Endothelial cell of umbilical vein (primary cell): ENCODE measurements around the gene KRT33A. TPM values are rescaled to one million over a fixed set of nuclear protein-coding genes. Genes with fewer than 3 reads are reported as not detected.
"Not testable (repeated sequence)": the region's sequence is repeated elsewhere in the genome, so short reads cannot be mapped to it uniquely, and the experiment has no call there.

Source experiments
- BruUV-seq: library from RNA; stranded (reverse); fragments of 400-500 nt; replicated peaks from 2 replicates; lab custom pipeline; 2021; lab: Mats Ljungman, UMichigan
- CTCF ChIA-PET: fragments of 300-600, 350-600 bp; sonication (Branson Sonifier 250); formaldehyde crosslinking; loops from one replicate; lab custom pipeline; 2021; ENCODE audit warnings: antibody characterized with exemption, inconsistent platforms; lab: Charles Lee
- POLR2A ChIA-PET: fragments of 300-600, 350-600 bp; sonication (Branson Sonifier 250); formaldehyde crosslinking; loops from one replicate; lab custom pipeline; 2021; ENCODE audit warnings: antibody characterized with exemption, inconsistent platforms; lab: Charles Lee
- DNase-seq: peaks from one replicate; pipeline ENCODE4 v3.0.0-alpha.2; 2011; ENCODE audit warnings: low read depth, low spot score
- FAIRE-seq: peaks from 2 replicates; lab custom pipeline; 2011; peaks lifted over from hg19 to GRCh38; lab: Jason Lieb, UNC
- H2AFZ ChIP-seq: 2 replicates; pipeline ENCODE4 v1.6.0; 2012; ENCODE audit warnings: low read depth, low read length, control low read depth, inconsistent platforms
- H3K27ac ChIP-seq: 2 replicates; pipeline ENCODE4 v1.5.1; 2011; ENCODE audit warnings: low read depth, mild to moderate bottlenecking, control low read depth, low read length, moderate library complexity; ENCODE audit not compliant: insufficient read depth
- H3K27me3 ChIP-seq, 2 experiments: 2 replicates each; pipeline versions ENCODE4 v1.6.0 to v1.6.1; 2011; ENCODE audit warnings: low read length in 2 of 2, mixed read lengths in 1 of 2; ENCODE audit not compliant: control insufficient read depth in 2 of 2, insufficient read depth in 2 of 2
- H3K36me3 ChIP-seq, 2 experiments: 2 replicates in 1 of 2; 3 replicates in 1 of 2; pipeline ENCODE4 v1.5.1; 2011; ENCODE audit warnings: low read length in 2 of 2, mild to moderate bottlenecking in 1 of 2, moderate library complexity in 1 of 2; ENCODE audit not compliant: control insufficient read depth in 2 of 2, insufficient read depth in 2 of 2; ENCODE audit errors: extremely low read depth in 1 of 2
- H3K4me1 ChIP-seq: 3 replicates; pipeline ENCODE4 v1.5.1; 2011; ENCODE audit warnings: mild to moderate bottlenecking, low read length; ENCODE audit not compliant: control insufficient read depth, insufficient read depth; ENCODE audit errors: extremely low read depth
- H3K4me2 ChIP-seq: 2 replicates; pipeline ENCODE4 v1.6.1; 2011; ENCODE audit warnings: low read length, control low read depth, mixed read lengths; ENCODE audit not compliant: insufficient read depth
- H3K4me3 ChIP-seq, 3 experiments: fragments of 200-600 bp in 1 of 3; sonication (generic), shearing (Covaris generic) in 1 of 3; replicated peaks in 1 of 3; 2 replicates each; pipeline ENCODE4 v1.5.1; 2011 to 2016; ENCODE audit warnings: control low read depth in 3 of 3, low read length in 3 of 3, mild to moderate bottlenecking in 2 of 3, inconsistent platforms in 1 of 3, low read depth in 1 of 3, moderate library complexity in 1 of 3; ENCODE audit not compliant: insufficient read depth in 1 of 3
- H3K79me2 ChIP-seq: 2 replicates; pipeline ENCODE4 v1.6.0; 2012; ENCODE audit warnings: low read length, inconsistent platforms; ENCODE audit not compliant: control insufficient read depth, insufficient read depth
- H3K9ac ChIP-seq: replicated peaks from 2 replicates; pipeline ENCODE3; 2011; ENCODE audit warnings: low read length, control low read depth; ENCODE audit not compliant: insufficient read depth; ENCODE audit errors: extremely low read depth
- H3K9me1 ChIP-seq: replicated peaks from 3 replicates; pipeline ENCODE4 v1.6.0; 2011; ENCODE audit warnings: mild to moderate bottlenecking, low read length; ENCODE audit not compliant: control insufficient read depth, insufficient read depth; ENCODE audit errors: extremely low read depth
- H3K9me3 ChIP-seq: replicated peaks from 2 replicates; pipeline ENCODE4 v1.5.1; 2012; ENCODE audit warnings: low read length, inconsistent platforms; ENCODE audit not compliant: control insufficient read depth, insufficient read depth
- H4K20me1 ChIP-seq: replicated peaks from 2 replicates; pipeline ENCODE3; 2011; ENCODE audit warnings: mild to moderate bottlenecking, low read length; ENCODE audit not compliant: control insufficient read depth, insufficient read depth; ENCODE audit errors: extremely low read depth
- GATA2 ChIP-seq: IDR thresholded peaks from 2 replicates; pipeline ENCODE4 v1.7.0; 2011; ENCODE audit warnings: low read depth, mild to moderate bottlenecking, moderate library complexity, mixed read lengths, low read length; ENCODE audit not compliant: insufficient read length, insufficient read depth
- MYC ChIP-seq: IDR thresholded peaks from one replicate; pipeline ENCODE4 v1.6.1; 2011; ENCODE audit warnings: mild to moderate bottlenecking, low read depth, low read length
- POLR2A ChIP-seq: IDR thresholded peaks from 2 replicates; pipeline ENCODE4 v1.6.1; 2012; ENCODE audit warnings: low read depth, mild to moderate bottlenecking, control low read depth, low read length
- POLR2AphosphoS5 ChIP-seq: IDR thresholded peaks from 2 replicates; pipeline ENCODE4 v1.6.1; 2012; ENCODE audit warnings: low read depth, mild to moderate bottlenecking, control low read depth, low read length, moderate library complexity; ENCODE audit not compliant: insufficient read depth
- dilution Hi-C: fragments of 300-500 bp; cut with MboI; formaldehyde crosslinking; loops from one replicate; pipeline ENCODE4 v1.15.0; 2019; ENCODE audit warnings: low sequenced_read_pairs; ENCODE audit not compliant: extremely low pct_ligation_motif_present
- intact Hi-C: fragments of 100-400 bp; cut with micrococcal nuclease; formaldehyde crosslinking; loops from one replicate; pipeline ENCODE4 v1.10.0; 2022
- polyA plus RNA-seq, 4 experiments: library from polyadenylated mRNA; depleted of rRNA in 3 of 4; stranded (reverse) in 3 of 4; unstranded in 1 of 4; fragments of >200 nt; gene quantifications; 2 replicates each; pipeline versions ENCODE4 v1.2.1 to v1.2.3, GENCODE V29; 2011 to 2012; ENCODE audit warnings: missing spikeins in 1 of 4
- total RNA-seq: library from RNA; stranded (reverse); gene quantifications from 2 replicates; pipeline ENCODE4 v1.2.3, GENCODE V29; 2021
- TF ChIP-seq, protein P1 (sequence below), 2 donors: IDR thresholded peaks; 1 replicate in 1 of 2; 2 replicates in 1 of 2; pipeline ENCODE4 v1.5.1; 2011; ENCODE audit warnings: low read length in 2 of 2, mild to moderate bottlenecking in 2 of 2, moderate library complexity in 2 of 2, control low read depth in 1 of 2, inconsistent platforms in 1 of 2, low read depth in 1 of 2; ENCODE audit not compliant: insufficient read depth in 1 of 2; ENCODE audit errors: extremely low read depth in 1 of 2

The KRT33A gene
- total and polyA plus RNA-seq, 2 donors (not counting 3 experiments of a cell fraction or from before 2014, with no cell fraction given): not detected

DNA sequence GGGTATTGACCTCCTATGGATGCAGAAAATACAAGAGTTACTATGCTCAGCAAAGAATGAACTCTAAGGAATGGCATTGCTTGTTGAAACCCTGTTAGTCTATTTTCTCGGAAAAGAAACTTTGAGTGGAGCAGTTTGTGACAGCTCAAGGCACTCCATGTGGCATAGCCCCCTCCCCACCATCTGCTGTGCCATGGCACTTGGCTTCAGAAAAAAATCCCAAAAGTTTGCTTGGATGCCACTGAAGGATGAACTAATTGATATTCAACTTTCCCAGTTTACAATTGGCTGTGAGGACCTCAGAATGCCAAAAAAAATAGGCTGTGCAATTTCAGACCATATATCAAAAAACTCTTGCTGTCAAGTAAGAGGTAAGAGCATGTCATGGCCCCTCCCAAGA, 45.0 kb upstream of the KRT33A start:
- peaks cover 10 to 26% of the 10 kb centered on the region in 2 experiments for H3K27me3 ChIP-seq
- no TSS peak for BruUV-seq
- intact Hi-C loops (no loop called here), dilution Hi-C loops (no loop called here)
- DNase-seq (no peak), FAIRE-seq (no peak)
- no peaks in the 10 kb centered on the region for H3K79me2 ChIP-seq
- TF ChIP-seq POLR2AphosphoS5 (no peak), GATA2 (no peak), POLR2A (no peak), MYC (no peak)
- TF ChIP-seq, protein P1, sequence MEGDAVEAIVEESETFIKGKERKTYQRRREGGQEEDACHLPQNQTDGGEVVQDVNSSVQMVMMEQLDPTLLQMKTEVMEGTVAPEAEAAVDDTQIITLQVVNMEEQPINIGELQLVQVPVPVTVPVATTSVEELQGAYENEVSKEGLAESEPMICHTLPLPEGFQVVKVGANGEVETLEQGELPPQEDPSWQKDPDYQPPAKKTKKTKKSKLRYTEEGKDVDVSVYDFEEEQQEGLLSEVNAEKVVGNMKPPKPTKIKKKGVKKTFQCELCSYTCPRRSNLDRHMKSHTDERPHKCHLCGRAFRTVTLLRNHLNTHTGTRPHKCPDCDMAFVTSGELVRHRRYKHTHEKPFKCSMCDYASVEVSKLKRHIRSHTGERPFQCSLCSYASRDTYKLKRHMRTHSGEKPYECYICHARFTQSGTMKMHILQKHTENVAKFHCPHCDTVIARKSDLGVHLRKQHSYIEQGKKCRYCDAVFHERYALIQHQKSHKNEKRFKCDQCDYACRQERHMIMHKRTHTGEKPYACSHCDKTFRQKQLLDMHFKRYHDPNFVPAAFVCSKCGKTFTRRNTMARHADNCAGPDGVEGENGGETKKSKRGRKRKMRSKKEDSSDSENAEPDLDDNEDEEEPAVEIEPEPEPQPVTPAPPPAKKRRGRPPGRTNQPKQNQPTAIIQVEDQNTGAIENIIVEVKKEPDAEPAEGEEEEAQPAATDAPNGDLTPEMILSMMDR (IDR thresholded peaks at IDR 0.05; ENCODE audit: extremely low read depth in 1 of 2, insufficient read depth in 1 of 2, low read depth in 1 of 2, low read length in 2 of 2): no peak
- H3K9me3 ChIP-seq: no peaks in the 10 kb centered on the region
- no peak overlapping the region for H3K4me2 ChIP-seq
- H3K4me3 ChIP-seq: no peak overlapping the region
- no peak overlapping the region for H3K9ac ChIP-seq
- no peak overlapping the region for H3K27ac ChIP-seq
- no peaks in the 10 kb centered on the region for H3K36me3 ChIP-seq
- no peaks in the 10 kb centered on the region for H3K4me1 ChIP-seq
- H3K9me1 ChIP-seq: no peaks in the 10 kb centered on the region
- ChIA-PET POLR2A (no interaction called here), CTCF (interaction anchor here (0.6 kb wide), 1 partner anchor 1320 kb away, joined by 3 read pairs; no protein-coding TSS in a partner anchor)
- no peaks in the 10 kb centered on the region for H4K20me1 ChIP-seq
- H2AFZ ChIP-seq: no peak overlapping the region

DNA sequence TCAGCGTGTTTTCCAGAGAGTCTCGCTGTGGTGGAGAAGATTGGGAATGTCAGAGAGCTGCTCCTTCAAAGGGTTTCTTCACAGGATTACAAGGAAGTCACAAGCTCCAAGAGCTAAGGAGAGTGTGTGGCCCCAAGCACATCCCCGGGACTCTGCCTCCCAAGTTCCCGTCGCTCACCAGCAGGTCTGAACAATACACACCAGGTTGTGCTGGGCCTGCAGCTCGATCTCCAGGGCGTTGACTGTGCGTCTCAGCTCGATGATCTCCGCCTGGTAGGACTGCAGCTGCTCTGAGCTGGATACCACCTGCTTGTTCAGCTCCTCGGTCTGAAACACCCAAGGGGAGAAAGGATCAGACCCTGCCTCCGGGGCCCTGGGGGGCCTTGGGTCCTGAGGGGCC, 44.4 kb upstream of the KRT33A start:
- H3K9me1 ChIP-seq, H4K20me1 ChIP-seq, H3K4me1 ChIP-seq, FAIRE-seq, H3K79me2 ChIP-seq, H3K4me3 ChIP-seq, H3K27ac ChIP-seq, H3K9me3 ChIP-seq, DNase-seq, H3K4me2 ChIP-seq, POLR2A ChIA-PET, H3K9ac ChIP-seq, intact Hi-C loops, H2AFZ ChIP-seq, dilution Hi-C loops, BruUV-seq, H3K36me3 ChIP-seq: not testable (repeated sequence)
- peaks cover 9 to 23% of the 10 kb centered on the region in 2 experiments for H3K27me3 ChIP-seq
- CTCF ChIA-PET: interaction anchor here (0.6 kb wide), 1 partner anchor 1319 kb away, joined by 3 read pairs; no protein-coding TSS in a partner anchor
